GM21825 (cell line): Measurements from ENCODE around the gene TENM3.

Experiments used
- ATAC-seq: cut with Tn5 transposase; IDR thresholded peaks from one replicate; pipeline ENCODE4 v1.9.1; 2021; ENCODE audit warnings: mild to moderate bottlenecking, moderate library complexity; ENCODE audit not compliant: unreplicated experiment

Gene TENM3

GRCh38 chr4:182447767-182448280 lies 204.6 kb downstream of the TENM3 start:
- no peak for ATAC-seq

- ATAC-seq: peak; percentile 87
Measured at GRCh38 chr4:182448281-182449151, 205.3 kb downstream of the TENM3 start.

DNA sequence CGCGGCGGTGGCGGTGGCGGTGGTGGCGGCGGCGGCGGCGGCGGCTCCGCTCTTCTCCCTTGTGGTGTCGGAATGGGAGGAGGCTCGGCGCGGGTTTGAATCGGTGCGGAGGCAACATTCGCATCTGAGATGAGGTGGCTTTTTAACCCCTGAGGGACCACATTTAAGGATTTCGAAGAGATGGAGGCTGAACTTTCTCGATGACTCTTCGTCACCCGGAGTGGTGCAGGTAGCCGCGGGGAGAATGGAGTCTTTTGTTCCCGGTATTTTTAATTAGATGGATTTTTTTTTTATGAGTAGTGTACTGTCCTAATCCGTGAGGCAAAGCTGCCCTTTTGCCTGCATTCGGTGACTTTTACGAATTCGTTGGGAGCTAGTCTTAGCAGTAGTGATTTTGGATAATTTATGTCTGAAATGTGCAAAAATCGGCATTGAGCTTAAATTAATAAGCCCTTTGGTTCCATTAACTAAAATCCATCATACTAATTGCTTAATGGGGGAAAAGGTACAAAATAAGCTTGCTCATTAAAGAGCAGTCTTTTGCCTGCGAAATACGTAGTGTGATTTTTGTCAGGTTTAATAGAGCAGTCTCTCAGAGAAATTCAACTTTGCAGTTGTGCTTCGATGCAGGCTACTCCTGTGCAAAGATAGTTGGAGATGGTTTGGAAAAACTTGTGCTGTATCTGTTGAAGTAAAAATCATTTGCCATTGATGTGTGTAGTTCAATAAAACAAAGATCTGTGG lies 206.2 kb downstream of the TENM3 start:
- ATAC-seq: no peak

DNA sequence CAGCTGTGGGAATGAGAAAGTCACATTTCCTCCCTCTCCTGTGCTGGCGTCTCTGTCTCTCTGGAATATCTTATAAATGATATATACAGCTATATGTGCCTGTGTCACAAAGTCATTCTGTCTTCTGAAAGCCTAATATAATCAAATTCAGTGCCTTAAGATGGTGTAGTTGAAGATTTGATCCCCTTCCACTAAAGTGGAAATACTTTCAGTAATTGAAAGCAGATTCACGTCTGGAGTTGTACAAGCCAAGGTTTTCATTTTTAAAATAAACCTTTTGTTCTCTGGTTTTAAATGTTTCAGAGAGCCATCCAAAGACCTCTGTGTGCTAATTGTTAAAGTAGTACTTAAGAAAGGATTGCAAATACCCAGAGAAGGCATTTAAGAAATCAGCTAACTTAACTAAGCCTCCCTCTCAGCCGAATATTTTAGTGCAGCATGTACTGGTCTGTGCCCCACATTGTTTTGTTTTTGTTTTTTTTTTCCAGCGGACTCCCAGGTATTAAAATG lies 206.8 kb downstream of the TENM3 start:
- no peak for ATAC-seq

GRCh38 chr4:182451441-182451840 lies 208.2 kb downstream of the TENM3 start:
- no peak for ATAC-seq

GRCh38 chr4:182453830-182454229 lies 210.6 kb downstream of the TENM3 start:
- ATAC-seq: no peak

- ATAC-seq: no peak
Measured at GRCh38 chr4:182454440-182455013, 211.3 kb downstream of the TENM3 start.

GRCh38 chr4:182465114-182465513 lies 221.9 kb downstream of the TENM3 start:
- ATAC-seq: no peak

- ATAC-seq: no peak
Measured at GRCh38 chr4:182465979-182466378, 222.8 kb downstream of the TENM3 start.

DNA sequence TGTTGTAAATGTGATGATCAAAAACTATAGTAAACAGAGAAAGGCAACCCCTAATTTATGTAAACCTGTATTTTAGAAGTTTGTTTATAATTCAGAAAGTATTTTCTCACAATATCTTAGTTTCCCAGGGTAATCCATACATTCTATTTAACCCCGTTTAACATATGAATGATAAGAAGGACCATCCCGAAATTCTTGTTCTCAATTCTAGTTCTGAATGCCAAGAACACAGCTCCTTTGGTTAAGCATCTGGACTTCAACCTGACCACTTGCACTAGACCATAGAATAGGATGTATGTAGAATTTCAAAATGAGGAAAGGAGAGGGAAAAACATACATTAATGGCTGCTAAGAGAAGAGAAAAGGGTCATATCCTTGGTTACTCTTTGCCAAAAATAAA lies 227.0 kb downstream of the TENM3 start:
- no peak for ATAC-seq

- no peak for ATAC-seq
Measured at GRCh38 chr4:182475539-182475938, 232.3 kb downstream of the TENM3 start.

- no peak for ATAC-seq
Measured at GRCh38 chr4:182478475-182478874, 235.3 kb downstream of the TENM3 start.

DNA sequence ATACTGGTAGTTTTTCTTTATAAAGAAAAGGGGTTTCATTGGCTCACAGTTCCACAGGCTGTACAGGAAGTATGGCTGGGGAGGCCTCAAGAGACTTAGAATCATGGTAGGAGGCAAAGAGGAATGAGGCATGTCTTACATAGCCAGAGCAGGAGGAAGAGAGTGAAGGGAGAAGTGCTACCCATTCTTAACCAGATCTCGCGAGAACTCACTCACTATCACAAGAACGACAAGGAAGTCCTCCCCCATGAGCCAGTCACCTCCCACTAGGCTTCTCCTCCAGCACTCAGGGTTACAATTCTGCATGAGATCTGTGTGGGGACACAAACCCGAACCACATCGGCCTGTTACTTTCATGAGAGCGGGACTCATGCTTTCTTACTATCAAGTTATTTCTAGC lies 240.5 kb downstream of the TENM3 start:
- ATAC-seq: no peak

DNA sequence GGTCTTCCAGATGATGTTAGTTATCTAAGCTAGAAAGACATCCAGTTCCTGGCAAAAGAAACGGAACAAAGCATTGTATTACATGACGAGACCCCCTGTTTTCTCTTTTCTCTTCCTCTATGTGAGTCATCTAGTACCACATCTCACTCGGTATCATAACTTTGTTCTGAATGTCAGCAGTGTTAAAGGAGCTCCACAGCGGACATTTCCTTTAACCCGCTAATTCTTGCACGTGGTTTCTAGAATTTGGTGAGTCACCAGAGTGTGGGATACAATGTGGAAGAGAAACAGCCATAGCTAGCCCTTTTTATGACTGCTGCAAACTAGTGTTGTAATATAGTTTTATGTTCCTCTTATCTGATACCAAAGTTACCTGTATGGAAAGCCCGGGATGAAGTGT lies 243.7 kb downstream of the TENM3 start:
- ATAC-seq: no peak

- ATAC-seq: no peak
Measured at GRCh38 chr4:182488896-182489295, 245.7 kb downstream of the TENM3 start.

GRCh38 chr4:182489607-182490006 lies 246.4 kb downstream of the TENM3 start:
- no peak for ATAC-seq

GRCh38 chr4:182491719-182492118 lies 248.5 kb downstream of the TENM3 start:
- no peak for ATAC-seq

DNA sequence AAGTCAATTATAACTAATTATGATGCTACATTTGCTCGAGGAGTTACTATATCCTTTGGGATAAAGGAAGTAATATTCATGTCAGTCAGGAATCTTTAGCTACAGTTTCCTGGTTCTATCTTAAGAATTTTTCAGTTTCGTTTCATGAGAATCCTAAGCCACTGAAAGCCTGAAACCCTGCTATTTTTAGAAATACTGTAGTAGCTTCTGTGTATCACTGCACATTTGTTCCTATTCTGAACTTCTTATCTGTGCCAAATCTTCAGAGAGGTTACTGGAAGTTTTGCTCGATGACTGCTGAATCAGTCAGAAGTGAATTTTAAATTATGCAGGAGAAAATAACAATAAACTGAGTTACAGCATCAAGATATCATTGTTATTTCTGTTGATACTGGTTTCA lies 249.2 kb downstream of the TENM3 start:
- peak; percentile 77 for ATAC-seq

DNA sequence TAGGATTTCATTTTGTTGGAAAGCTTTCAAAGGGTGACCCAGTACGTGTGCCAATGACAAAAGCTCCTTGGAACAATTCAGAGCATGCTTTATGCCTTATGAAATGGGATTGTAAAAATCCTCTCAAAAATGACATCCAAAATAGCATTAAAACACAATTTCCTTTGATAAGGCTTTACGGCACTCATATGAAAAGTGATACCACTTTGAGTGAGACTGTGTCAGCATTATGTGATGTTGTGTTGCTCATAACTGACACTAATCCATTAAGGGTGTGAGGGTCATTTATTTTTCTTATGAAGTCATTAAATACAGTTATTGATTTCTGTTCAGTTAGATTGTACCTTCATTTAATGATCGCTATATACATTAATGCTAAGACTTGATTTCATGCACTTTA lies 250.2 kb downstream of the TENM3 start:
- no peak for ATAC-seq

GRCh38 chr4:182494103-182494502 lies 250.9 kb downstream of the TENM3 start:
- ATAC-seq: no peak

GRCh38 chr4:182495031-182495430 lies 251.8 kb downstream of the TENM3 start:
- ATAC-seq: no peak
